KMS-11 (cell line): Measurements from ENCODE around the gene DNAJC7.

Experiments
- H2AFZ ChIP-seq: fragments of 200-600 bp; sonication (generic); 2 replicates; pipeline ENCODE4 v1.6.1; 2016; ENCODE audit warnings: antibody characterized with exemption, mixed run types, low read depth
- H3K27ac ChIP-seq: fragments of 200-600 bp; sonication (generic); 2 replicates; pipeline ENCODE4 v1.6.1; 2016; ENCODE audit warnings: mild to moderate bottlenecking, mixed run types
- H3K27me3 ChIP-seq: fragments of 200-600 bp; sonication (generic); 2 replicates; pipeline ENCODE4 v1.6.1; 2017; ENCODE audit warnings: mild to moderate bottlenecking, low read depth, mixed run types, moderate library complexity; ENCODE audit not compliant: insufficient read depth
- H3K36me3 ChIP-seq: fragments of 200-600 bp; sonication (generic); 2 replicates; pipeline ENCODE4 v1.6.1; 2017; ENCODE audit warnings: mild to moderate bottlenecking, mixed run types; ENCODE audit not compliant: insufficient read depth
- H3K4me1 ChIP-seq: fragments of 200-600 bp; sonication (generic); 2 replicates; pipeline ENCODE4 v1.6.1; 2016; ENCODE audit warnings: mild to moderate bottlenecking, low read depth, mixed run types; ENCODE audit not compliant: poor library complexity, severe bottlenecking
- H3K4me2 ChIP-seq: fragments of 200-600 bp; sonication (generic); 2 replicates; pipeline ENCODE4 v1.7.0; 2016; ENCODE audit warnings: mild to moderate bottlenecking, mixed run types
- H3K4me3 ChIP-seq: fragments of 200-600 bp; sonication (generic); IDR thresholded peaks from 2 replicates; pipeline ENCODE4 v1.6.1; 2017; ENCODE audit warnings: low read depth, low read length, mixed read lengths; ENCODE audit not compliant: insufficient read depth
- H3K79me2 ChIP-seq: fragments of 200-600 bp; sonication (generic); 2 replicates; pipeline ENCODE4 v1.6.1; 2016; ENCODE audit warnings: low read depth, mixed run types; ENCODE audit not compliant: insufficient read depth
- H3K9ac ChIP-seq: fragments of 200-600 bp; sonication (generic); 2 replicates; pipeline ENCODE4 v1.6.1; 2016; ENCODE audit warnings: mild to moderate bottlenecking, mixed run types
- H4K20me1 ChIP-seq: fragments of 200-600 bp; sonication (generic); 2 replicates; pipeline ENCODE4 v1.6.1; 2016; ENCODE audit warnings: mild to moderate bottlenecking, mixed run types; ENCODE audit not compliant: insufficient read depth
- TF ChIP-seq, protein P1 (sequence below): fragments of 200-600 bp; sonication (generic); conservative IDR thresholded peaks from 2 replicates; pipeline ENCODE4 v1.6.1; 2017; ENCODE audit warnings: low read depth, mild to moderate bottlenecking, antibody characterized with exemption, low read length, moderate library complexity, mixed read lengths

Gene DNAJC7

GRCh38 chr17:42000413-42001133 is 16.7 kb downstream of the DNAJC7 start:
- Histone ChIP-seq H3K4me3 (no peak overlapping the region), H3K36me3 (peaks cover 25% of the 10 kb centered on the region; the same call in 1 of the 2 replicates), H3K4me2 (no peak overlapping the region), H3K27ac (no peak overlapping the region), H3K79me2 (peaks cover 52% of the 10 kb centered on the region), H4K20me1 (peaks cover 10% of the 10 kb centered on the region), H3K27me3 (no peaks in the 10 kb centered on the region), H3K9ac (no peak overlapping the region), H2AFZ (no peak overlapping the region), H3K4me1 (no peaks in the 10 kb centered on the region)
- TF ChIP-seq, protein P1, sequence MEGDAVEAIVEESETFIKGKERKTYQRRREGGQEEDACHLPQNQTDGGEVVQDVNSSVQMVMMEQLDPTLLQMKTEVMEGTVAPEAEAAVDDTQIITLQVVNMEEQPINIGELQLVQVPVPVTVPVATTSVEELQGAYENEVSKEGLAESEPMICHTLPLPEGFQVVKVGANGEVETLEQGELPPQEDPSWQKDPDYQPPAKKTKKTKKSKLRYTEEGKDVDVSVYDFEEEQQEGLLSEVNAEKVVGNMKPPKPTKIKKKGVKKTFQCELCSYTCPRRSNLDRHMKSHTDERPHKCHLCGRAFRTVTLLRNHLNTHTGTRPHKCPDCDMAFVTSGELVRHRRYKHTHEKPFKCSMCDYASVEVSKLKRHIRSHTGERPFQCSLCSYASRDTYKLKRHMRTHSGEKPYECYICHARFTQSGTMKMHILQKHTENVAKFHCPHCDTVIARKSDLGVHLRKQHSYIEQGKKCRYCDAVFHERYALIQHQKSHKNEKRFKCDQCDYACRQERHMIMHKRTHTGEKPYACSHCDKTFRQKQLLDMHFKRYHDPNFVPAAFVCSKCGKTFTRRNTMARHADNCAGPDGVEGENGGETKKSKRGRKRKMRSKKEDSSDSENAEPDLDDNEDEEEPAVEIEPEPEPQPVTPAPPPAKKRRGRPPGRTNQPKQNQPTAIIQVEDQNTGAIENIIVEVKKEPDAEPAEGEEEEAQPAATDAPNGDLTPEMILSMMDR: no peak

DNA sequence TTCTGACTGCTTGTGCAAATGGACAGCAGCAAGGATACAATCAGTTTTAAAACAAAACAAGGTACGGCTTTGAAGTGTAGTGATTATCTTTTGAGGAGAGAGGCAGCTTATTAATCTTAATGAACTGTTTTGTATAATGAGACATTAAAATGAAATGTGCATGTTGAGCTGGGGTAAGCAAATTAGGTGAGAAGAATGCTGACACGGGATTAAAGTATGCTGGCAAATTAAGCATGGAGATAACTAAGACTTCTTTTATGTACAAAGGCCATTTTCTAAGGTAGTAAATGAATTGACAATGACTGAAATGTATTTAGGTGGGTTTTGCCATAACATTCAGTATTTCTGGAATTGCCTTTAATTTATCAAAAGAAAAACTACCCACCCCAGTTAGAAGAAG is 18.7 kb downstream of the DNAJC7 start:
- Histone ChIP-seq H3K4me1 (no peaks in the 10 kb centered on the region), H3K36me3 (peaks cover 30% of the 10 kb centered on the region; the same call in 1 of the 2 replicates), H3K79me2 (peaks cover 33% of the 10 kb centered on the region)

DNA sequence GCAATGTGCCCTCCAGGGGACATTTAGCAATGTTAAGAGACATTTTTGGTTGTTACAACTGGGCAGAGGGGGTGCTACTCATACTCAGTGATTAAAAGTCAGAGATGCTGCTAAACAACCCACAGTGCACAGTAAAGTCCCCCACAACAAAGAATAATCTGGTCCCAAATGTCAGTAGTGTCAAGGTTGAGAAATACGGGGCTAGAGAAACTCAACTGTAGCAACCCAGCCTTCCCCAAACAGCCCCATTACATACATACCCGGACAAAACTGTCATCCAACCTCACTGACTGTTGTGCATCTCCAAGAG is 20.4 kb downstream of the DNAJC7 start:
- TF ChIP-seq, protein P1: no peak
- Histone ChIP-seq H3K79me2 (peaks cover 17% of the 10 kb centered on the region), H3K9ac (no peak overlapping the region), H3K4me1 (no peaks in the 10 kb centered on the region), H3K27ac (no peak overlapping the region), H3K4me3 (no peak overlapping the region), H4K20me1 (peaks cover 8% of the 10 kb centered on the region), H3K27me3 (no peaks in the 10 kb centered on the region), H3K4me2 (no peak overlapping the region), H2AFZ (no peak overlapping the region), H3K36me3 (peaks cover 28% of the 10 kb centered on the region; the same call in 1 of the 2 replicates)

More for the DNA sequence above, 18.7 kb downstream of the DNAJC7 start:
- Histone ChIP-seq H3K4me2 (no peak overlapping the region), H2AFZ (no peak overlapping the region), H3K4me3 (no peak overlapping the region), H3K9ac (no peak overlapping the region), H4K20me1 (peaks cover 10% of the 10 kb centered on the region), H3K27ac (no peak overlapping the region), H3K27me3 (no peaks in the 10 kb centered on the region)
- TF ChIP-seq, protein P1: no peak

GRCh38 chr17:41992576-41992975 is 24.7 kb downstream of the DNAJC7 start:
- Histone ChIP-seq H3K36me3 (peaks cover 19% of the 10 kb centered on the region; the same call in 1 of the 2 replicates), H3K9ac (no peak overlapping the region), H4K20me1 (0 out of 2 replicates have a peak, but pooled peaks cover 4% of the 10 kb centered on the region), H3K4me3 (no peak overlapping the region), H3K4me1 (peaks cover 9% of the 10 kb centered on the region), H3K79me2 (no peaks in the 10 kb centered on the region), H2AFZ (no peak overlapping the region), H3K27ac (no peak overlapping the region), H3K4me2 (no peak overlapping the region), H3K27me3 (no peaks in the 10 kb centered on the region)
- TF ChIP-seq, protein P1: no peak
